Naive thymus-derived CD4-positive, alpha-beta T cell (primary cell): Measurements from ENCODE around the gene KLHDC8B. TPM values are rescaled to one million over a fixed set of nuclear protein-coding genes. Genes with fewer than 3 reads are reported as not detected.

ENCODE experiments used
- ATAC-seq: fragments of 150-1000 bp; cut with Tn5 transposase; 2 replicates; pipeline ENCODE4 v1.10.0; 2021; ENCODE audit warnings: mild to moderate bottlenecking, moderate library complexity
- CTCF ChIA-PET: fragments of 350-600 bp; sonication (Branson Sonifier 250); formaldehyde crosslinking; loops from one replicate; lab custom pipeline; 2021; ENCODE audit warnings: antibody characterized with exemption; lab: Charles Lee
- POLR2A ChIA-PET: fragments of 350-600 bp; sonication (Branson Sonifier 250); formaldehyde crosslinking; loops from one replicate; lab custom pipeline; 2021; ENCODE audit warnings: antibody characterized with exemption, inconsistent platforms; lab: Charles Lee
- DNase-seq, 9 donors: peaks; one replicate each; pipeline versions ENCODE4 v3.0.0 to v3.0.0-alpha.2; 2020 to 2022; ENCODE audit warnings: mixed read lengths in 1 of 9
- H3K27ac ChIP-seq: one replicate; pipeline ENCODE4 v1.7.0; 2013; ENCODE audit warnings: mild to moderate bottlenecking, low read depth, low read length, moderate library complexity
- H3K27me3 ChIP-seq, 2 donors: one replicate each; pipeline ENCODE4 v1.7.0; 2013; ENCODE audit warnings: low read length in 2 of 2, mild to moderate bottlenecking in 2 of 2, moderate library complexity in 2 of 2; ENCODE audit not compliant: control insufficient read depth in 2 of 2, insufficient read depth in 2 of 2
- H3K36me3 ChIP-seq, 3 experiments: 1 replicate in 2 of 3; 2 replicates in 1 of 3; pipeline ENCODE4 v1.7.0; 2013; ENCODE audit warnings: low read length in 3 of 3, mild to moderate bottlenecking in 3 of 3, moderate library complexity in 1 of 3; ENCODE audit not compliant: insufficient read depth in 3 of 3, control insufficient read depth in 2 of 3
- H3K4me1 ChIP-seq, 2 donors: one replicate each; pipeline ENCODE4 v1.7.0; 2013; ENCODE audit warnings: low read length in 2 of 2, mild to moderate bottlenecking in 2 of 2, moderate library complexity in 1 of 2; ENCODE audit not compliant: control insufficient read depth in 2 of 2, insufficient read depth in 2 of 2
- H3K4me3 ChIP-seq: 2 replicates; pipeline ENCODE4 v1.7.0; 2013; ENCODE audit warnings: mild to moderate bottlenecking, low read length
- H3K9me3 ChIP-seq, 3 experiments: 1 replicate in 2 of 3; 2 replicates in 1 of 3; pipeline ENCODE4 v1.7.0; 2013; ENCODE audit warnings: low read length in 3 of 3; ENCODE audit not compliant: control insufficient read depth in 2 of 3
- H3K27ac Mint-ChIP-seq, 9 donors: one replicate each; pipeline ENCODE4 v1.8.0; 2020 to 2022; ENCODE audit warnings: mixed read lengths in 9 of 9, mild to moderate bottlenecking in 8 of 9, moderate library complexity in 5 of 9, inconsistent platforms in 2 of 9
- H3K27me3 Mint-ChIP-seq, 5 donors: one replicate each; pipeline ENCODE4 v1.8.0; 2021 to 2022; ENCODE audit warnings: mixed read lengths in 5 of 5, mild to moderate bottlenecking in 1 of 5
- H3K36me3 Mint-ChIP-seq, 5 donors: one replicate each; pipeline ENCODE4 v1.8.0; 2020 to 2022; ENCODE audit warnings: mixed read lengths in 5 of 5, mild to moderate bottlenecking in 3 of 5, inconsistent platforms in 1 of 5
- H3K4me1 Mint-ChIP-seq, 7 donors: one replicate each; pipeline ENCODE4 v1.8.0; 2020 to 2022; ENCODE audit warnings: mixed read lengths in 7 of 7, mild to moderate bottlenecking in 3 of 7, inconsistent platforms in 1 of 7
- H3K4me3 Mint-ChIP-seq, 10 donors: one replicate each; pipeline ENCODE4 v1.8.0; 2020 to 2022; ENCODE audit warnings: mild to moderate bottlenecking in 10 of 10, mixed read lengths in 10 of 10, moderate library complexity in 6 of 10, inconsistent platforms in 2 of 10
- H3K9me3 Mint-ChIP-seq, 11 donors: one replicate each; pipeline ENCODE4 v1.8.0; 2020 to 2022; ENCODE audit warnings: mixed read lengths in 11 of 11, mild to moderate bottlenecking in 4 of 11, inconsistent platforms in 1 of 11, moderate library complexity in 1 of 11
- intact Hi-C, 2 donors: fragments of 100-400 bp; cut with micrococcal nuclease; formaldehyde crosslinking; loops; one replicate each; pipeline ENCODE4 v1.15.1; 2023
- polyA plus RNA-seq, 2 donors: library from polyadenylated mRNA; unstranded; fragments of 300-500 nt; fragmentation: Illumina TruSeq; gene quantifications; one replicate each; pipeline ENCODE4 v1.2.3, GENCODE V29; 2021
- total RNA-seq, 6 experiments: library from RNA in 5 of 6; stranded (reverse) in 5 of 6; gene quantifications; 1 replicate in 5 of 6; 2 replicates in 1 of 6; pipeline ENCODE4 v1.2.3 and lab custom pipeline; 2021 to 2026

KLHDC8B gene
- total and polyA plus RNA-seq, 7 experiments from 2014 or later = 1.5 to 10.0 (median 5.2) TPM

- DNase-seq (no peak), ATAC-seq (no peak)
- peak overlapping the region; percentile 58 for H3K4me3 ChIP-seq
- H3K4me3 Mint-ChIP-seq = peak overlapping the region; percentile 87 to 96 (median 90)
- intact Hi-C loops = loop anchor here (1.0 to 5.0 kb wide), 6 partner anchors 46 to 610 kb away; partner anchors contain the start of genes QRICH1 (in 2 of the 2), USP19 (in 2 of the 2), PFKFB4 (in 1 of the 2) and QARS1 (in 1 of the 2)
- peaks cover 0 to 20% (median 0%) of the 10 kb centered on the region in 3 experiments for H3K36me3 ChIP-seq
- H3K4me1 ChIP-seq = peaks cover 16 to 35% of the 10 kb centered on the region in 2 donors
- H3K27ac Mint-ChIP-seq = peak overlapping the region; percentile 87 to 96 (median 92)
- H3K27me3 ChIP-seq = no peaks in the 10 kb centered on the region
- ChIA-PET CTCF (no interaction called here), POLR2A (interaction anchor here (1.0 to 3.8 kb wide), 4 partner anchors 46 to 177 kb away, joined by 3 to 20 read pairs (median 7); partner anchors contain the start of genes QRICH1, USP19 and USP4)
- H3K27ac ChIP-seq = peak overlapping the region; percentile 79
- H3K9me3 Mint-ChIP-seq = peaks cover 0 to 4% (median 0%) of the 10 kb centered on the region in 11 donors
- H3K36me3 Mint-ChIP-seq = peaks cover 0 to 20% (median 5%) of the 10 kb centered on the region in 5 donors
- no peaks in the 10 kb centered on the region for H3K9me3 ChIP-seq
- H3K27me3 Mint-ChIP-seq = no peaks in the 10 kb centered on the region
- H3K4me1 Mint-ChIP-seq = peaks cover 18 to 54% (median 42%) of the 10 kb centered on the region in 7 donors
Observed at GRCh38 chr3:49166752-49167556, 4.4 kb upstream of the KLHDC8B start.

- H3K27me3 ChIP-seq = no peaks in the 10 kb centered on the region
- peak overlapping the region; percentile 58 for H3K27ac ChIP-seq
- no peak for ATAC-seq
- peaks cover 0 to 4% (median 0%) of the 10 kb centered on the region in 11 donors for H3K9me3 Mint-ChIP-seq
- peak overlapping the region; percentile 95 for H3K4me3 ChIP-seq
- H3K36me3 ChIP-seq = peaks cover 0 to 5% (median 0%) of the 10 kb centered on the region in 3 experiments
- H3K4me1 ChIP-seq = peaks cover 11 to 27% of the 10 kb centered on the region in 2 donors
- peak overlapping the region in 7 of 9 donors; percentile 67 to 92 (median 84) for H3K27ac Mint-ChIP-seq
- no peak for DNase-seq
- H3K36me3 Mint-ChIP-seq = peaks cover 0 to 7% (median 0%) of the 10 kb centered on the region in 5 donors
- H3K4me3 Mint-ChIP-seq = peak overlapping the region; percentile 83 to 94 (median 88)
- CTCF ChIA-PET = interaction anchor here (0.8 to 2.0 kb wide), 8 partner anchors 9 to 645 kb away, joined by 3 to 6 read pairs (median 4); partner anchors contain the start of genes NDUFAF3 and WDR6
- intact Hi-C loops = loop anchor here (1.0 to 5.0 kb wide), 8 partner anchors 50 to 502 kb away; partner anchors contain the start of genes USP19 (in 2 of the 2), APEH (in 1 of the 2), C3orf62 (in 1 of the 2) and QRICH1 (in 1 of the 2)
- POLR2A ChIA-PET = interaction anchor here (0.7 to 2.4 kb wide), 4 partner anchors 50 to 583 kb away, joined by 3 to 10 read pairs (median 3); partner anchors contain the start of genes QRICH1 and USP19
- H3K9me3 ChIP-seq = no peaks in the 10 kb centered on the region
- peaks cover 8 to 41% (median 28%) of the 10 kb centered on the region in 7 donors for H3K4me1 Mint-ChIP-seq
- no peaks in the 10 kb centered on the region for H3K27me3 Mint-ChIP-seq
Observed at GRCh38 chr3:49170744-49171118, 667 bp upstream of the KLHDC8B start.

- Histone ChIP-seq H3K4me3 (peak overlapping the region; percentile 95), H3K27me3 (no peaks in the 10 kb centered on the region), H3K27ac (peak overlapping the region; percentile 58), H3K36me3 (peaks cover 0 to 5% (median 0%) of the 10 kb centered on the region in 3 experiments), H3K4me1 (peaks cover 5 to 20% of the 10 kb centered on the region in 2 donors), H3K9me3 (no peaks in the 10 kb centered on the region)
- H3K27ac Mint-ChIP-seq = peak overlapping the region in 6 of 9 donors; percentile 15 to 75 (median 48)
- CTCF ChIA-PET = interaction anchor here (0.9 to 2.0 kb wide), 3 partner anchors 10 to 275 kb away, joined by 3 to 6 read pairs (median 5); partner anchors contain the start of gene QRICH1
- H3K27me3 Mint-ChIP-seq = no peaks in the 10 kb centered on the region
- POLR2A ChIA-PET = interaction anchor here (0.8 to 2.4 kb wide), 2 partner anchors 51 to 78 kb away, joined by 3 to 10 read pairs; partner anchors contain the start of genes QRICH1 and USP19
- DNase-seq (peak in 1 of 9 donors; percentile 12), ATAC-seq (no peak)
- H3K9me3 Mint-ChIP-seq = no peaks in the 10 kb centered on the region
- intact Hi-C loops = loop anchor here (1.0 to 5.0 kb wide), 8 partner anchors 52 to 500 kb away; partner anchors contain the start of genes USP19 (in 2 of the 2), APEH (in 1 of the 2), C3orf62 (in 1 of the 2) and QRICH1 (in 1 of the 2)
- H3K4me1 Mint-ChIP-seq = peaks cover 8 to 34% (median 23%) of the 10 kb centered on the region in 7 donors
- peak overlapping the region; percentile 83 to 94 (median 88) for H3K4me3 Mint-ChIP-seq
- H3K36me3 Mint-ChIP-seq = peaks cover 0 to under 1% (median 0%) of the 10 kb centered on the region in 5 donors
Observed at GRCh38 chr3:49171775-49172500, 540 bp downstream of the KLHDC8B start.

- no peak for ATAC-seq
- no peaks in the 10 kb centered on the region for H3K36me3 Mint-ChIP-seq
- ChIA-PET CTCF (no interaction called here), POLR2A (interaction anchor here (0.8 kb wide), 1 partner anchor 52 kb away, joined by 3 read pairs; the partner anchor contains the start of gene USP19)
- H3K27ac ChIP-seq = no peak overlapping the region
- peaks cover 0 to 5% (median 0%) of the 10 kb centered on the region in 3 experiments for H3K36me3 ChIP-seq
- no peak overlapping the region for H3K4me3 ChIP-seq
- H3K27me3 Mint-ChIP-seq = no peaks in the 10 kb centered on the region
- no peaks in the 10 kb centered on the region for H3K9me3 Mint-ChIP-seq
- H3K4me1 Mint-ChIP-seq = peaks cover 8 to 34% (median 23%) of the 10 kb centered on the region in 7 donors
- DNase-seq = no peak
- no peaks in the 10 kb centered on the region for H3K9me3 ChIP-seq
- intact Hi-C loops = loop anchor here in 1 of 2 donors (5.0 kb wide), 1 partner anchor 500 kb away; the partner anchor contains the start of gene APEH
- peak overlapping the region in 4 of 9 donors; percentile 33 to 81 (median 52) for H3K27ac Mint-ChIP-seq
- H3K4me3 Mint-ChIP-seq = peak overlapping the region in 9 of 10 donors; percentile 29 to 94 (median 87)
- H3K4me1 ChIP-seq = peaks cover 5 to 20% of the 10 kb centered on the region in 2 donors
- no peaks in the 10 kb centered on the region for H3K27me3 ChIP-seq
Observed at GRCh38 chr3:49172551-49173041, 1.2 kb downstream of the KLHDC8B start.

- no peak for ATAC-seq
- intact Hi-C loops = loop anchor here in 1 of 2 donors (5.0 kb wide), 1 partner anchor 499 kb away; the partner anchor contains the start of gene APEH
- no peaks in the 10 kb centered on the region for H3K27me3 Mint-ChIP-seq
- CTCF ChIA-PET = no interaction called here
- no peak overlapping the region for H3K4me3 ChIP-seq
- DNase-seq = no peak
- H3K9me3 ChIP-seq = no peaks in the 10 kb centered on the region
- POLR2A ChIA-PET = interaction anchor here (0.8 kb wide), 1 partner anchor 52 kb away, joined by 3 read pairs; the partner anchor contains the start of gene USP19
- H3K4me3 Mint-ChIP-seq = peak overlapping the region in 1 of 10 donors; percentile 29
- H3K9me3 Mint-ChIP-seq = no peaks in the 10 kb centered on the region
- no peak overlapping the region for H3K27ac ChIP-seq
- H3K36me3 ChIP-seq = peaks cover 0 to 5% (median 0%) of the 10 kb centered on the region in 3 experiments
- H3K4me1 ChIP-seq = peaks cover 5 to 20% of the 10 kb centered on the region in 2 donors
- H3K27me3 ChIP-seq = no peaks in the 10 kb centered on the region
- peaks cover 8 to 34% (median 23%) of the 10 kb centered on the region in 7 donors for H3K4me1 Mint-ChIP-seq
- no peaks in the 10 kb centered on the region for H3K36me3 Mint-ChIP-seq
- H3K27ac Mint-ChIP-seq = peak overlapping the region in 1 of 9 donors; percentile 81
Observed at GRCh38 chr3:49173116-49173791, 1.9 kb downstream of the KLHDC8B start.
